HEK293T (cell line): Measurements from ENCODE around the gene KRT7.

Experiments
- ARNT ChIP-seq: fragments of 450-650 bp; IDR thresholded peaks from 2 replicates; pipeline ENCODE4 v1.6.1; 2017; ENCODE audit warnings: mild to moderate bottlenecking
- CTBP1 ChIP-seq: fragments of 450-650 bp; IDR thresholded peaks from 2 replicates; pipeline ENCODE4 v1.6.1; 2016; ENCODE audit warnings: borderline replicate concordance
- FOXK2 ChIP-seq: fragments of 450-650 bp; IDR thresholded peaks from 2 replicates; pipeline ENCODE4 v1.6.1; 2016; ENCODE audit warnings: mild to moderate bottlenecking
- FOXM1 ChIP-seq: fragments of 450-650 bp; IDR thresholded peaks from 2 replicates; pipeline ENCODE4 v1.6.1; 2017; ENCODE audit warnings: mild to moderate bottlenecking, borderline replicate concordance
- LEF1 ChIP-seq: fragments of 450-650 bp; IDR thresholded peaks from 2 replicates; pipeline ENCODE4 v1.6.1; 2017; ENCODE audit warnings: mild to moderate bottlenecking, borderline replicate concordance
- SUZ12 ChIP-seq: fragments of 450-650 bp; IDR thresholded peaks from 2 replicates; pipeline ENCODE4 v1.6.1; 2016; ENCODE audit warnings: mild to moderate bottlenecking
- TARDBP ChIP-seq: fragments of 450-650 bp; IDR thresholded peaks from 2 replicates; pipeline ENCODE4 v1.6.1; 2016

DNA sequence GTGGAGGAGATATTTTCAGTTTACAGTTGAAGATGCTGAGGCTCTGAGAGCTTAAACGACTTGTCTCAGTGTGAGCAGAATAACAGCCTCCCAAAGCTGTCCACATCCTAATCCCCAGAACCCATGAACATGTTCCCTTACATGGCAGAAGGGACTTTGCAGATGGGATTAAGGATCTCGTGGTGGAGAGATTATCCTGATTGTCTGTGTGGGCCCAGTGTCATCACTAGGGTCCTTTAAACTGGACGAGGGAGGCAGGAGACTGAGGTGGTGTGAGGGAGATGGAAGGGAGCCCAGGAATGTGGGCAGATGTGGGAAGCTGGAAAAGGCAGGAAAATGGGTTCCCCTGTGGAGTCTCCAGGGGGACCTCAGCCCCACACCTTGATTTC lies 31.6 kb upstream of the KRT7 start:
- TF ChIP-seq SUZ12, result no peak
- TF ChIP-seq FOXM1, result no peak
- TF ChIP-seq CTBP1, result no peak
- TF ChIP-seq ARNT, result no peak
- TF ChIP-seq FOXK2, result no peak
- TF ChIP-seq LEF1, result no peak
- TF ChIP-seq TARDBP, result no peak
